Thyroid gland (tissue), 4 donors: ENCODE results near the gene RP2.

Source experiments
- CTCF ChIP-seq, 6 experiments: fragments of 200-600 bp in 3 of 6; fragments of 450-650 bp in 3 of 6; sonication (generic) in 3 of 6; IDR thresholded peaks; one replicate each; pipeline ENCODE4 v1.5.1; 2016 to 2019; ENCODE audit warnings: antibody characterized with exemption in 6 of 6, mild to moderate bottlenecking in 2 of 6, inconsistent platforms in 1 of 6, moderate library complexity in 1 of 6
- POLR2A ChIP-seq, 2 donors: fragments of 450-650 bp; IDR thresholded peaks; one replicate each; pipeline ENCODE4 v1.6.1; 2017; ENCODE audit warnings: antibody characterized with exemption in 2 of 2, mild to moderate bottlenecking in 2 of 2, moderate library complexity in 1 of 2

DNA sequence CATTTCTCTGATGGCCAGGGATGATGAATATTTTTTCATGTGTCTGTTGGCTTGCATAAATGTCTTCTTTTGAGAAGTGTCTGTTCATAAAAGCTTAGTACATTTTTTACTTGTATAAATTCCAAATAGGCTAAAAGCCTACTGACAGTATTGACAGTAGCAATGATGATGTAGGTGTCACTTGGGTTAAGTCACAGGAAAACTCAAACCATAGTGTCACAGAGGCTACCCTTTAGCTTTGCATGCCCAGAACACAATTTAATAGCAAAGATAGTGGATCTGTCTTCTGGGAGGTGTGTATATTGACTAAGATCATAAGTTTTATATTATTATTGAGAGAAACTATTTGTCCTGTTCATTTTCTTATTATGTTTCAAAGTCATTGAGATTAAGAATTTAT, 8.1 kb downstream of the RP2 start:
- no peak for TF ChIP-seq CTCF (IDR thresholded peaks at IDR 0.05)
- no peak for TF ChIP-seq POLR2A (IDR thresholded peaks at IDR 0.05)
